Measurements from ENCODE around the gene KCNH5.

- TF ChIP-seq CTCF (IDR thresholded peaks at IDR 0.05; ENCODE audit: low read length) = no peak
- no peak for TF ChIP-seq EZH2 (IDR thresholded peaks at IDR 0.05; ENCODE audit: borderline replicate concordance, low read length)
Measured at GRCh38 chr14:62897771-62898170, 147.5 kb downstream of the KCNH5 start.
